ENCODE data around the gene SERP2.

GRCh38 chr13:44379885-44380284 is 6.3 kb downstream of the SERP2 start:
- TF ChIP-seq, protein P1, sequence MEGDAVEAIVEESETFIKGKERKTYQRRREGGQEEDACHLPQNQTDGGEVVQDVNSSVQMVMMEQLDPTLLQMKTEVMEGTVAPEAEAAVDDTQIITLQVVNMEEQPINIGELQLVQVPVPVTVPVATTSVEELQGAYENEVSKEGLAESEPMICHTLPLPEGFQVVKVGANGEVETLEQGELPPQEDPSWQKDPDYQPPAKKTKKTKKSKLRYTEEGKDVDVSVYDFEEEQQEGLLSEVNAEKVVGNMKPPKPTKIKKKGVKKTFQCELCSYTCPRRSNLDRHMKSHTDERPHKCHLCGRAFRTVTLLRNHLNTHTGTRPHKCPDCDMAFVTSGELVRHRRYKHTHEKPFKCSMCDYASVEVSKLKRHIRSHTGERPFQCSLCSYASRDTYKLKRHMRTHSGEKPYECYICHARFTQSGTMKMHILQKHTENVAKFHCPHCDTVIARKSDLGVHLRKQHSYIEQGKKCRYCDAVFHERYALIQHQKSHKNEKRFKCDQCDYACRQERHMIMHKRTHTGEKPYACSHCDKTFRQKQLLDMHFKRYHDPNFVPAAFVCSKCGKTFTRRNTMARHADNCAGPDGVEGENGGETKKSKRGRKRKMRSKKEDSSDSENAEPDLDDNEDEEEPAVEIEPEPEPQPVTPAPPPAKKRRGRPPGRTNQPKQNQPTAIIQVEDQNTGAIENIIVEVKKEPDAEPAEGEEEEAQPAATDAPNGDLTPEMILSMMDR (IDR thresholded peaks at IDR 0.05; ENCODE audit: insufficient read depth, low read depth, low read length): no peak
- TF ChIP-seq EZH2 (IDR thresholded peaks at IDR 0.05; ENCODE audit: insufficient read depth, low read length): no peak
